ENCODE data around the gene HOXC5.
"Not testable (repeated sequence)": the region's sequence is repeated elsewhere in the genome, so short reads cannot be mapped to it uniquely, and the experiment has no call there.

The HOXC5 gene

DNA sequence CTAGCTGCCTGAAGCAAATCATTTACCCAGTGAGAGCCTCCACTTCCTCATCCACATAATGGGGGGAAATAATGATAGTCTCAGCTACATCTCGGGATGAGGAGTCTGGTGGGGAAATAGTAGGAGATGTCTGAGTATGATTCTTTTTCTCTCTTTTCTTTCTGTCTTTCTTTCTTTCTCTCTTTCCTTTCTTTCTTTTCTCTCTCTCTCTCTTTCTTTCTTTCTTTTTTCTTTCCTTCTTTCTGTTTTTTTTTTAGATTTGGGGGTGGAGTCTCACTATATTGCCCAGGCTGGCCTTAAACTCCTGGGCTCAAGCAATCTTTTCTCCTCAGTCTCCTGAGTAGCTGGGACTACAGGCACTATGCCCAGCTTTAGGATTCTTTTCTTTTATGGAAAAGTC lies 33.6 kb downstream of the HOXC5 start:
- DNase-seq (ENCODE audit: low read depth): no peak

DNA sequence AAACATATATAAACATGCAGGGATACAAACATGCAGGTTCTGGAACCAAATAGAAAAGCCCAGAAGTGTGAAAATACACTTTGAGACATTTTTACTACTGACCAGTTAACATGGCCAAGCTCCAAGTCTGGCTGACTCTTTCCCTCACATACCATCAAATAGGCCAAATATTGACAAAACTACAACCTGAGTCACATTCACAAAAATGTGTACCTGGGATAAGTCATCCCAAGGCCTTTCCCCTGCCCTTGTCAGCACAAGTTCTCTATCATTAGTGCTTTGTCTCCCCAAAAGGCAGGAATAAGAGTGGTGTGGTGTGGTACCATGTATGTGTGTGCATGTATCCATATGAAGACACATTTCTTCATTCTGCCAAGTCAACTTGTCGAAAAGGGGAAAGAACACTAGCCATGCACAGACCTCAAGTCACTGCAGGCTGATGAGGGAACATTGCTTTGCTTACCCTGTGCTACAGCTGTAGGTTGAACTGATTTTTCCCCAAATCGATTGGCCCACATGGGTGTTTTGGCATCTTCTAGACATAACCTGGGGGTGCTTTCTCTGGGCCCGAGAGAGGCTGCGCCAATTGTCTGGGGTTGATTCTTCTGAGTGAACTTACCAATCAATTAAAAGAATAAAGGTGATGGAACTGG lies 35.7 kb downstream of the HOXC5 start:
- DNase-seq (ENCODE audit: low read depth): no peak

DNA sequence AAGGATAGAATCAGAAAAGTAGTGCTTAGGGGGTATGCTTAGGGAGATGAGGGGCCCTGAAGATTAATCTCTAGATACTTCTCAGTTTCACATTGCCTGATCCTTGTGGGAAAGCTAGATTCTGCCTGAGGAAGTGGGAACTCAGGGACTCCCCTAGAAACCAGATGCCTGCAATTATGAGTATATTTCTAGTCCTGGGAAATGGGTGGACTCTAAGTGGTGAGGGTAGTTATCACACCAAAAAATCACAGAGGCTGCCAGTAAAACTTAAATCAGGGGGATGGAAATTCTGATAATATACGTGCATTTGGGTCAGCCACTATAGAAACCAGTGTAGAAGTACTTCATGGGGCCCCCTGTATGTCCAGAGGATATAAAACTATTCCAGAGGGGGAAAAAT lies 39.1 kb downstream of the HOXC5 start:
- DNase-seq (ENCODE audit: low read depth): no peak

DNA sequence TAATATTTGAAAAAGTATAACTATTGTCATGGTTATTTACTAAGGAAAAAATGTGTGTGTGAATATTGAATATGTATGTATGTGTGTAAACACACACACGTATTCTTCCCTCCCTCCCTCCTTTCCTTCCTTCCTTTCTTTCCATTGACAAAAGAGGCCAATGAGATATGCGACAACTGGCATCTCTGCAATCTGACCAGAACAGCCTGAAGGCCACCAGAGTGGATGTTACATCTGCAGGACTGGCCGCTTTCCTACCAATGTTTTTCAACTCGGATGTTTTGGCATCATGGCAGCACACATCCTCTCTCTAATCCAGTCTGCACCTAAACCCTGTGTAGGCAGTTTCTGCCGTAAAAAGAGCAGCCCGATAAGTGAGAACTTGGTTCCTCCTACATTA lies 41.5 kb downstream of the HOXC5 start:
- no peak for DNase-seq (ENCODE audit: low read depth)

DNA sequence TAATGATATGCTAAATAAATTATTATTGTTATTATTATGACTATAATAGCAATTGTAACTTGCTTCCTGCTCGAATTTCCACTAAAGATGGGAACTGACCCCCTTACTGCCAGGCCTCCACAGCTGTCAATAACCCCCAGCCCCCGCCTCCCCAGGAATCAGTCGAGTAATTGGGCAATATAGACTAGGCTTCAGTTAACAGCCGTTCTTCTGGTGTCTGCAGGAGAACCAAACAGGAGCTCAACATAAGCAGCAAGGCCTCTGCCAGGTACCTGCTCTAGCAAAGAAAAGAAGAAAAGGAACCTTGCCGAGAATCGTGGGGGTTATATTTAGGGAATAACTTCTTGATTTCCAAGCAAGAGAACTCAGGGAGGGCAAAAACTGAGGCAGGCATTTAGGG lies 42.6 kb downstream of the HOXC5 start:
- no peak for DNase-seq (ENCODE audit: low read depth)

DNA sequence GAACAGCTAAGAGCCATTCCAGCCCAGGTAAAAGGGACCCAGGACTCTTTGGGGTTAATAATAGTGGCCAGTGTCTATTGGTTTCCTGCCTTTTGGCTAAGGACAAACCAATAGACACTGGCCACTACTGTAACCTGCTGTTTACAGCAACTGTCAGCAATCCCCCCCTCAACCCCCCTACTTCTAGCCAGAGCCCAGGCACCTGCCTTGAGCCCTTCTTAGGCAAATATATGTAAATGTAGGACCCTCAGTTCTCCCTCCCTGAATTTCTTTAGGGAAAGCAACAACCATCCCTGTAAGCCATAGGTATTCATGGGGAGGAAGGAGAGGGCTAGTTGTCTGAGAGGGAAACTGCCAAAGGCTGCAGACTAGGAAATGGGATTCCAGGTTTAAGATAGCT lies 43.1 kb downstream of the HOXC5 start:
- DNase-seq (ENCODE audit: low read depth): no peak

DNA sequence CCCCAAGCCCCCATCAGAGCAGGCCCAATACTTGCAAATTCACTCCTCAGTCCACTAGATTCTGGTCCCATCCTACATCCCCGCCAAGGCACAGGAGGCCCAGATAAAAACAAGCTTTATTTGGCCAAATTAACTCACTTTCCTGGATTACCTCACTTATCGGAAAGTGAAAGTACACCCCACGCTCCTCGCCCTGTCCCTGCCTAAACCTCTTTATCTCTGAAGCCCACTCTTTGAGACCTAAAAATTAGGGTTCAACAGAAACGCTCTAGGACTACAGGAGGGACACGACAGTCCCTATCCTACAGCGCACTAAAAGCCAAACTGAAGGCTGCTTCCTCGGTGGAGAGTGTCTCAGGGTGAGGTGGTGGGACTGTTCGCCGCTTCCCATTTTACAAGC lies 45.0 kb downstream of the HOXC5 start:
- DNase-seq (ENCODE audit: low read depth): not testable (repeated sequence)

DNA sequence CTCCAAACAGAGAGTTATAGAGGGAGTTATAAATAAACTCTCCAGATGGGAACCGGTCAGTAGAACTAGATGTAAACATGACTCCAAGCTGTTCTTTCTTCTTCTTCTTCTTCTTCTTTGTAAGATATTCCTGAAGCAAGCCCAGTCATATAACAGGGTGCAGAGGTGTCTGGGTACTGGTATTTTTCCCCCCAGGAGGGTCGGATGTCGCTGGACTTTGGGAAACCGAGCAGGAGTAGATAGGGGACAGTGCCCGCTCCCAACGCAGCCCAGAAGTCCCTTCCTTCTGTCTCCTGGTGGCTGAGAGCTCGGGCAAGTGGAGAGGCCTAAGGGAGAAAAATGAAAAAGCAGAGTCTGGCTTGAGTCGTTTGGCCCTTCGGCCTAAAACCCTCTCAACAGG lies 46.3 kb downstream of the HOXC5 start:
- DNase-seq (ENCODE audit: low read depth): not testable (repeated sequence)

DNA sequence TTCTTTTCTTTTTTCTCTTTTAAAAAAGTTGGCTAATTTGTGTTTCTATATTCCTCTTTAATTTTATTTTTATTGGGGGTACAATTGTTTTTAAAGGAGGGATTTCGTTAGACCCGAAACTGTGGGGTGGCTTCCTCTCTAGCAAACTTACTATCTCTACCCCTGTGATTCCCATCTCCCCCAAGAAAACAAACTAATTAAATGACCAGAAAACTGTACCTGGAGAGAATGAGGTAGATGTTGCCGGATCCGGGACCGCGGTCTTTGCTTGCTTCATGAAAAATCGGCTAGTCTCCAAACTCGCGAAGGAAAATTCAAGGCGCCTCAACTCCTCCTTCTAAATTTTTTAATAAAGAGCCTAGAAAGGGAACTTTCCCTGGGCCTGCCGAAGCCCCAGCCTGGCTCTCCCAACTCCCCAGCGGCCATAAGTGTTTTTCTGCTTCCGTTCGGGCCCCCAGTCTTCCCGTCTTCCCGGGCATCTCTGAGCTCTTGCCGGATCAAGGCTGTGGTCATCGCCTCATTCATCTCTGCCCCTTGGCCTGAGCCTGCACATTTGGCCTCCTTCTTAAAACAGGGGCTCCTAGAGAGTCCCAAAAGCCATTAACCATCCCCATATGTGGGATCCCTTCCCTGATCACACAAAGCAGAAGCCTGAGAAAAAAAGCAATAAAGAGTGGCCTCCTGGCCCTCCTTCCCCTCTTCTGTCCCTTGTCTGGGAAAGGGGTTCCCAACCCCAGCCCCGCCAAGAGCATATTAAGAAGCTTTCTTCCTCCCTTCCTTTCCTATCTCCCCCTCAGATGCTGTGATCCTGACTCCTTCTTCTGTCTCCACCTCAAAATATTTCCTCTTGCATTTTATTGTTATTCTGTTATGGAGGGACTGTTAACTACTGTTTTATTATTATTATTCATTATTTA lies 47.4 kb downstream of the HOXC5 start:
- DNase-seq (ENCODE audit: low read depth): not testable (repeated sequence)

DNA sequence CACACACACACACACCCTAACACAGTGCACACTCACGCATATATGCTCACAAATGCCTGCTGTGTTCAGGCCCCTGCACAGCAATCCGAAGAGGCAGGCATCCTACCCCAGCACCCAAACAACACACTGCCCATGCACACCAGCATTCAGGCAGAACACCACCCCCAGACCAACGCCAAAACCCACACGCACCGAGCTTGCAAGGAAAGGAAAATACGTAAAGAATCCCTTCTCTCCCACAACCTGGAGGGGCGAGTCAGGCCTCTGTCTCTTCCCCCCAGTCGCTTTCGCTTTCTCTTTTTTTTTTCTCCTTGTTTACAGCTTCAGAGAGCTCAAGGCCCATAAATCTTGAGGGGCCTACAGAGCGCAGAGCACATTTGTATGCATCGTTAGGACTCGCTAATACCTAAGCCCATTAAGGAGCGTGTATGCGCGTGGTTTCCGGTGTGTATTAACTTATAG lies 48.2 kb downstream of the HOXC5 start:
- not testable (repeated sequence) for DNase-seq (ENCODE audit: low read depth)

DNA sequence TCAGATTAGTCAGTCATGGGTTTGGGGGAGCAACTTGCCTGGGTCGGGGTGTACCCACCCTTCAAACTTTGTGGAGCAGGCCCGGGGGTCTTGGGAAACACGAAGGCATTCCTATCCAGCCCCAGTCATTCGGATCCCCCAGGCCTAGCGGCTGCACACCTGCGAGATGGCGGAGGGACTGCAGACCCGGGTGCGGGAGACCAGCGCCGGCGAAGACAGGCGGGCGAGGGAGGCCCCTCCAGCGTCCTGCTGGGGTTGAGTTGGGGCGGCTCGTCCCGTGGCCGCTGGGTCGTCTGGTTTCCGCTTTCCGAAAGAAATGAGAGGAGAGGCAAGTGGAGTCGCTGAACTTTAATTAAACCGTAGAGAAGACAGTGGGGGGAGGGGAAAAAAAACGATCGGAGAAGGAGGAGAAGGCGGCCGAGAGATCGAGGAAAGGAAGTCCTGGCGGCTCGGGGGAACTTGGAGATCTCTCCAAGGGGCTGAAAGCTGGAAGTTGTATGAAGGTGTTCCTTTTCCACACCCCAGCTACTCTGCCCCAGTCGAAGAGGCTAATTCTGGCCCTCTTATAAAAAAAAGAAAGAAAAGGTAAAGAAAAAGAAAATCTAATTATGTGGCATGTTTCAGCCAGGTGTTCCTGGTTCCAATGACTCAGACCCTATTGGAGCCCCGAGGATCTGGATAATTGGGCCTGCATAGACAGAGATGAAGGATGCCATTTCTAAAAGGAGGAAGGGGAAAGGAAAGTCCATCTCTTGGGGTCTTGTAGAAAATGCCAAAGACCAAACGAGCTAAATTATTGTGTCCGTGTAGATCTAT lies 48.9 kb downstream of the HOXC5 start:
- DNase-seq (ENCODE audit: low read depth): not testable (repeated sequence)

DNA sequence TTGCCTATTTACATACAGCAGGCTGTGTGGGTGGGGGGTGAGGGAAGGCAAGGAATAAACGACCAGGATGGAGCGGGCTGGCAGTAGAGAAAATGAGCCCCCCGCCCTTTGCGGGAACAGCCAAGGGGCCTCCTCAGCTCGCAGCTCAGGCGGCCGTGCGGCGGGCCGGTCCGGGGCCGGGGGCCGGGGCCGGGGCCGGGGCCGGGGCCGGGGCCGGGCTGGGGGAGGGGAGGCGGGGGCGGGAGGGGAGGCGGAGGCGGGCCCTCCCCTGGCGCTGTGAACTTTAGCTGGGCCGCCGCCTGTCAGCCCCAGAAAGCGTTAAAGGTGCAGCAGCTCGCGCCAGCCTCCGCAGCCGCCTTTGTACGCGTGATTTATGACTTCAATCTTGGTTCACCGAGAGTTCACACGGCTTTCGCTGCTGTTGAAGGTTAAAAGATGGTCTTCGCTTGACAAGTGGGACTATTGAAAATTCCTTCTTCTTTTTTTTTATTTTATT lies 49.6 kb downstream of the HOXC5 start:
- DNase-seq (ENCODE audit: low read depth): no peak

Data from ELR (cell line).